ENCODE measurements around the gene KMO. TPM values are rescaled to one million over a fixed set of nuclear protein-coding genes. Genes with fewer than 3 reads are reported as not detected.

KMO gene
- total RNA-seq, 1 donor from 2014 or later: not detected

- Histone ChIP-seq H3K4me1 (no peaks in the 10 kb centered on the region), H3K27ac (no peak overlapping the region), H3K36me3 (no peaks in the 10 kb centered on the region), H4K20me1 (ENCODE audit: low read depth) (no peaks in the 10 kb centered on the region), H3K79me2 (ENCODE audit: low read depth) (no peaks in the 10 kb centered on the region), H3K9me3 (ENCODE audit: low read depth) (no peaks in the 10 kb centered on the region), H2AFZ (replicated peaks) (no peak overlapping the region), H3K4me2 (no peak overlapping the region), H3K4me3 (no peak overlapping the region), H3F3A (ENCODE audit: low read depth) (no peaks in the 10 kb centered on the region), H3K9ac (no peak overlapping the region), H3K27me3 (no peaks in the 10 kb centered on the region)
- no peaks in the 10 kb centered on the region for H3K9me3 Mint-ChIP-seq
- H3K4me1 Mint-ChIP-seq: peaks cover 13% of the 10 kb centered on the region
- no peak for TF ChIP-seq EZH2phosphoT487 (IDR thresholded peaks at IDR 0.05)
- TF ChIP-seq CTCF (IDR thresholded peaks at IDR 0.05): no peak
- no peak for TF ChIP-seq EZH2 (IDR thresholded peaks at IDR 0.05)
- DNase-seq (ENCODE audit: low spot score): no peak
- peaks cover 13% of the 10 kb centered on the region for H3K36me3 Mint-ChIP-seq
- H3K27ac Mint-ChIP-seq: no peak overlapping the region
- H3K27me3 Mint-ChIP-seq (ENCODE audit: insufficient read depth, low read depth): peaks cover 2% of the 10 kb centered on the region
- H3K4me3 Mint-ChIP-seq: no peak overlapping the region
Measured at GRCh38 chr1:241617426-241617825, 85.2 kb downstream of the KMO start.

- Histone ChIP-seq H3K36me3 (no peaks in the 10 kb centered on the region), H3K27me3 (no peaks in the 10 kb centered on the region), H3K4me1 (no peaks in the 10 kb centered on the region), H3K27ac (no peak overlapping the region), H3K79me2 (ENCODE audit: low read depth) (peaks cover 4% of the 10 kb centered on the region), H3K4me3 (no peak overlapping the region), H4K20me1 (ENCODE audit: low read depth) (peaks cover 7% of the 10 kb centered on the region), H3K9me3 (ENCODE audit: low read depth) (no peaks in the 10 kb centered on the region), H3K9ac (no peak overlapping the region), H3F3A (ENCODE audit: low read depth) (no peaks in the 10 kb centered on the region), H2AFZ (replicated peaks) (no peak overlapping the region), H3K4me2 (no peak overlapping the region)
- no peaks in the 10 kb centered on the region for H3K9me3 Mint-ChIP-seq
- peaks cover 2% of the 10 kb centered on the region for H3K27me3 Mint-ChIP-seq (ENCODE audit: insufficient read depth, low read depth)
- peaks cover 2% of the 10 kb centered on the region for H3K4me1 Mint-ChIP-seq
- TF ChIP-seq EZH2 (IDR thresholded peaks at IDR 0.05) (no peak), CTCF (IDR thresholded peaks at IDR 0.05) (no peak), EZH2phosphoT487 (IDR thresholded peaks at IDR 0.05) (no peak)
- peaks cover 12% of the 10 kb centered on the region for H3K36me3 Mint-ChIP-seq
- H3K4me3 Mint-ChIP-seq: no peak overlapping the region
- H3K27ac Mint-ChIP-seq: no peak overlapping the region
- no peak for DNase-seq (ENCODE audit: low spot score)
Measured at GRCh38 chr1:241622669-241623068, 90.5 kb downstream of the KMO start.

- H3K27me3 ChIP-seq: no peaks in the 10 kb centered on the region
- H3K9me3 Mint-ChIP-seq: no peaks in the 10 kb centered on the region
- no peak overlapping the region for H3K27ac ChIP-seq
- H3K4me1 ChIP-seq: peaks cover 3% of the 10 kb centered on the region
- TF ChIP-seq CTCF (IDR thresholded peaks at IDR 0.05) (no peak), EZH2phosphoT487 (IDR thresholded peaks at IDR 0.05) (no peak), EZH2 (IDR thresholded peaks at IDR 0.05) (no peak)
- peaks cover 5% of the 10 kb centered on the region for H3F3A ChIP-seq (ENCODE audit: low read depth)
- H3K79me2 ChIP-seq (ENCODE audit: low read depth): peaks cover 11% of the 10 kb centered on the region
- no peak for DNase-seq (ENCODE audit: low spot score)
- H3K36me3 ChIP-seq: no peaks in the 10 kb centered on the region
- H3K9ac ChIP-seq: no peak overlapping the region
- H4K20me1 ChIP-seq (ENCODE audit: low read depth): peaks cover 10% of the 10 kb centered on the region
- H3K36me3 Mint-ChIP-seq: peaks cover 15% of the 10 kb centered on the region
- peaks cover 2% of the 10 kb centered on the region for H3K27me3 Mint-ChIP-seq (ENCODE audit: insufficient read depth, low read depth)
- no peak overlapping the region for H3K27ac Mint-ChIP-seq
- H3K9me3 ChIP-seq (ENCODE audit: low read depth): no peaks in the 10 kb centered on the region
- no peak overlapping the region for H3K4me3 Mint-ChIP-seq
- no peak overlapping the region for H3K4me3 ChIP-seq
- H3K4me1 Mint-ChIP-seq: peaks cover 5% of the 10 kb centered on the region
- H3K4me2 ChIP-seq: no peak overlapping the region
- H2AFZ ChIP-seq (replicated peaks): no peak overlapping the region
Measured at GRCh38 chr1:241624935-241625334, 92.8 kb downstream of the KMO start.

Measured in neural progenitor cell (in vitro differentiated cells).